Measurements from ENCODE around the gene RBM14.
"Not testable (repeated sequence)": the region's sequence is repeated elsewhere in the genome, so short reads cannot be mapped to it uniquely, and the experiment has no call there.

Gene RBM14, protein sequence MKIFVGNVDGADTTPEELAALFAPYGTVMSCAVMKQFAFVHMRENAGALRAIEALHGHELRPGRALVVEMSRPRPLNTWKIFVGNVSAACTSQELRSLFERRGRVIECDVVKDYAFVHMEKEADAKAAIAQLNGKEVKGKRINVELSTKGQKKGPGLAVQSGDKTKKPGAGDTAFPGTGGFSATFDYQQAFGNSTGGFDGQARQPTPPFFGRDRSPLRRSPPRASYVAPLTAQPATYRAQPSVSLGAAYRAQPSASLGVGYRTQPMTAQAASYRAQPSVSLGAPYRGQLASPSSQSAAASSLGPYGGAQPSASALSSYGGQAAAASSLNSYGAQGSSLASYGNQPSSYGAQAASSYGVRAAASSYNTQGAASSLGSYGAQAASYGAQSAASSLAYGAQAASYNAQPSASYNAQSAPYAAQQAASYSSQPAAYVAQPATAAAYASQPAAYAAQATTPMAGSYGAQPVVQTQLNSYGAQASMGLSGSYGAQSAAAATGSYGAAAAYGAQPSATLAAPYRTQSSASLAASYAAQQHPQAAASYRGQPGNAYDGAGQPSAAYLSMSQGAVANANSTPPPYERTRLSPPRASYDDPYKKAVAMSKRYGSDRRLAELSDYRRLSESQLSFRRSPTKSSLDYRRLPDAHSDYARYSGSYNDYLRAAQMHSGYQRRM

DNA sequence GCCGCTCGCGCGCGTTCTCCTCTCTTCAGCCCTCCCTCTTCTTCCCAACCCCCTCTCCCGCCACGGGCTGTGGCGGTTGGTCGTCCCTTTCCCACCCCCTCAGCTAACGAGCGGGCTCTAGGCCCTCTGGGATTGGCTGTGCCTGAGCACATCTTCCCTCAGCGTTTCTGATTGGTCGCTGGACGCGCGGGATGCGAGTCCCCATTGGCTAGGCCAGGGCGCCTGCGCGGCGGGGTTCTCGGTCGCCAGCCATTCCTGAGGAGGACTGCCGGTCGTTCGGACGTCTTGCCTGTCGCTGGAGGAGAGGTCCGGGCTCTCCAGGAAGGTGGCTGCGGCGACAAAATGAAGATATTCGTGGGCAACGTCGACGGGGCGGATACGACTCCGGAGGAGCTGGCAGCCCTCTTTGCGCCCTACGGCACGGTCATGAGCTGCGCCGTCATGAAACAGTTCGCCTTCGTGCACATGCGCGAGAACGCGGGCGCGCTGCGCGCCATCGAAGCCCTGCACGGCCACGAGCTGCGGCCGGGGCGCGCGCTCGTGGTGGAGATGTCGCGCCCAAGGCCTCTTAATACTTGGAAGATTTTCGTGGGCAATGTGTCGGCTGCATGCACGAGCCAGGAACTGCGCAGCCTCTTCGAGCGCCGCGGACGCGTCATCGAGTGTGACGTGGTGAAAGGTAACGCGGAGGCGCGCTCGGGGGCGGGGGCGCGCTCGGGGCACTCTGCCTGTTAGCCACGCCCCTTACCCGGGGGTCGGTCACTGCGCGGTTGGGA is at the start of gene RBM14:
TSS of gene RBM14 (plus strand) at position 252 of the 776 bp plus-strand sequence. CDS start at position 343, 91 bp downstream.
- peak; percentile 99 for DNase-seq (ENCODE audit: low spot score)

DNA sequence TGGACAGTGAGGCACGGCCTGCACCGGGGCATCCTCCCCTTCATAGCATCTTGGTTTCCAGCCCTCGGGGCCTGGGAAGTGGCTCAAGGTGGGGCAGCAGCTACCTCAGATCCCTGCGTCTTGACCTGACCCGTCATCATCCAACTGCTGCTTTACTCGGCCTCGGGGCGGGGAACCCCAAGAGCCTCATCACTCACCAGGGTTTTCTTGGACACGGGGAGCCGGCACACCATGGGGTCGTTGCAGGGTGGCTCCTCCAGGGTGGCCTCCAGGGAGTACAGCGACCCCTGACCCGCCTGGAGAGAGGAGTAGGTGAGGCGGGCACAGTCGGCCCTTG is 48.7 kb upstream of the RBM14 start:
- no peak for DNase-seq (ENCODE audit: low spot score)

DNA sequence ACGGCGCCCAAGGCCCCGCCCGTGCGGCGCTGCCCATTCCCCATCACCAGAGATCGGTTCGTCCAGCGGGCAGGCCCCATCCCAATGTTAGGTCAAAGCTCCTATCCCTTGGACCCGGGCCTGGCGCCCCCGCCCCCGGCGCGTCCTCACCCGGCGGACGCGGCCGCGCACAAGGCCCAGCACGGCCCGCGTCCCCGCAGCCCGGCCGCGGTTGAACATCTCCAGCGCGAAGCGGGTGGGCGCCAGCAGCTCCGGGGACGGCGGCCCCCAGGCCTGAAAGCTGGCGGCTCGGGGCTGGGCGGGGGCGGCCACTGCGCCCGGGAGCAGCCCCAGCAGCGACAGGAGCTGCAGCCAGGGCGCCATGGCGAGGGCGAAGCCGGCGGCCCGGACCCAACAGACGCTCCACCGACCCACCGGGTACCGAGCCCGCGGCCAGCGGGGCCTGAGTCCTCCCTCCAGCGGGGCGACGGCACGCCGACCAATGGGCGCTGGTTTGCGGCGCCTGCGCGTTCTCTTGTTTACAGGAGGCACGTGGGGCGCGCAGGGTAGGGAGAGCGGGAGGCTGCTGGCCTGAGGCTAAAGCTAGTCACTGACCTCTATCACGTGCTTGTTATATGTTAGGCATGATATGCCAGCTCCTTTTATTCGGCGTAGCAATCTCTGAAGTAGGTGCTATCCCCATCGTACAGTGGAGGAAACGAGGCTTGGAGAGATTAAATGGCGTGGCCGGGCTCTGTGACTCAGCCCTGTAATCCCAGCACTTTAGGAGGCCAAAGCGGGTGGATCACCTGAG is 48.1 kb upstream of the RBM14 start, which contains the start of gene CTSF:
TSS of gene CTSF (minus strand) at position 483 of the 793 bp plus-strand sequence. CDS start at position 363, 120 bp downstream.
- DNase-seq (ENCODE audit: low spot score): peak; percentile 90

DNA sequence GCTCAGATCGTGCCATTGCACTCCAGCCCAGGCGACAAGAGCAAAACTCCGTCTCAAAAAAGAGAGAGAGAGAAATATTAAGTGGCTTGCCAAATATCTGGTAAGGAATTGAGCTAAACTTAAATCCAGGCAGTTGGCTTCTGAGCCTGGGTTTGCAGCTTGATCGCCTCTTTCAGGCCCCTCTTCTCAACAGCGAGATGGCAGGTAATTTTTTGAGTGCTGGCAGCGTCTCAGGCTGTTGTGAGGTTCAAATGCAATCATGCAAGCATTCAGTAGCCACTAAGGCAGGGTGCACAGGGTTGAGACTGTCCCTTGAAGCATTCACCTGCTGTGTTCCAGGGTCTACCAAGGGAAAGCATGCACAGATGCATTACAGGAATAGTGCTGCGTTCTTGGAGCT is 47.4 kb upstream of the RBM14 start:
- no peak for DNase-seq (ENCODE audit: low spot score)

DNA sequence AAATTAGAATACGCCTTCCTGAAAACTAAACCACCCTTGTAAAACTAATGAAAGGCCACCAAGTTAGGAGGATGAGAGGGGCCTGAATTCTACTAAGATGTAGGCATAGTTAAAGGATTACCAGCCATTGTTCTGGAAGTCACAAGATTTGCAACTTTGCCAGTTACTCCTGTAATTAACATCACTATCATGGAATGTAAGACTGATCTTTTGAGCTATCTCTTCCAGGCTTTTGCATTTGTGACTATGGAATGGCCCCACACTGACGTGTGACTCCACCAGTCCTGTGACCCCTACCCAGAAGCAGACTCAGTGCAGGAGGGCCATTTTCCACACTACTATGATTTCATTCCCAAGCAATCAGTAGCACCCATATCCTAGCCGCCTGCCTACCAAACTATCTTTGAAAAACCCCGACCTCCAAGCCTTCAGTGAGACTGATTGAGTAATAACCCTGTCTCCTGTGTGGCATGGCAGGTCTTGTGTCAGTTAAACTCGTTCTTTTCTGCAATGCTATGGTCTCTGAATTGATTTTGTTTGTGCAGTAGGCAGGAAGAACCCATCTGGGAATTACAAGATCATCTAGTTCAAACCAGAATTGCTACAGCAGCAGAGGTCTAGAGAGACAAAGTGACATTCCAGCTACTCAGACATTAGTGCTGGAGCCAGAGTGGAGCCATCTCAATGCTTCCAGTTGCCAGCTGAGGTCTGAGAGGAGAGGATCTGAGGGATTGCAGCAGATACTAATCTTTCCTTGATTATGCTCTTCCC is 46.2 kb upstream of the RBM14 start:
- DNase-seq (ENCODE audit: low spot score): no peak

DNA sequence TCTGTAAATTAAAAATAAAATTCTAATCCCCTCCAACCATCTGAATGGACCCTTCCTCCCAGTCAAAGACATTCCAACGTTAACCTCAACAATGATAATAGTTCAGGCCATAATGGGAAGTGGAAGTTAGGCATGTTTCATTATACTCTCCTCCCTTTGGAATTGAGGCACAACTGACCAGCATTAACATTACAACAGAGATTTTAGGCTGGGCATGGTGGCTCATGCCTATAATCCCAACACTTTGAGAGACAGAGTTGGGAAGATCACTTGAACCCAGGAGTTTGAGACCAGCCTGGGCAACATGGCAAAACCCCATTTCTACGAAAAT is 45.6 kb upstream of the RBM14 start:
- no peak for DNase-seq (ENCODE audit: low spot score)

DNA sequence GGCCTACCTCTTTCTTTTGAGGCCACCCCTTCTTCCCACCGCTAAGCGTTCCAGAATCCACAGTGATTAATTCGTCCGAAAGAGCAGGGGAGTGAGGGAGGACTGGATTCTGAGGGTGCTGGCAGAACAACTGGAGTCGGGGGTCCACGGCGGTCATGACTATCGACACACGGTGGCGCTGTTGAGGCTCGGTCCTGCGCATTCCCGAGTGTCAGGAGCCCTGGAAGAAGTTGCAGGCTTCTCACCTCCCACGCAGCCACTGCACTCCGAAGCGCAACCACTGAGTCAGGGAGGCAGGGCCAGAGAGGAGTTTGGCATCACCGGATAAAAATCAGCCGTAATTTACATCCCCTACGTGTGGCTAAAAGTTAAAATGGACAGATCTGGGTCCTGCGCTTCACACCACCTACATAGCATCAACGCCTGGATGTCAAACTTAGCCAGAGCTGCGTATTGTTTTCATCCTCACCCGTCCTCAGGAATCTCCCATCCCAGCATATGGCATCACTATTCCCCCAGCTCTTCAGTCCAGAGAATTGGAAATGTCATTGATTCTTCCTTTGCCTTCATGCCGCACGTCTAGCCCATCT is 37.3 kb upstream of the RBM14 start:
- DNase-seq (ENCODE audit: low spot score): peak; percentile 42

DNA sequence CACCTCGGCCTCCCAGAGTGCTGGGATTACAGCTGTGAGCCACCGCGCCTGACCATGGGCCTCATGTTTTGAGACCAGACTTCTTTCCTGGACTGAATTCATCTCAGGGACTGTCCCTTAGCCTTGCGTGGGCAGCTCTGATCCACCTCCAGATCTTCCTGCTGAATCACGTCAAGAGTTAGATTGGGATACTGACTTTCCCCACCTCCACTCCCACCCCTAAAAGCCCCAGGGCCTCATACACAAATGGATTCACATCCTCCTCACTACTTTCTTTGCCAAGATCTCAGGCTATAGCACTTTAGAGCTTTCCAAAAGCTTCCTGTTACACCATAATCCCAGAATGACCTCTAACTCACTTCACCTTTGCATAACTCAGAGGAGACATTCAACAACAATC is 35.6 kb upstream of the RBM14 start:
- DNase-seq (ENCODE audit: low spot score): no peak

DNA sequence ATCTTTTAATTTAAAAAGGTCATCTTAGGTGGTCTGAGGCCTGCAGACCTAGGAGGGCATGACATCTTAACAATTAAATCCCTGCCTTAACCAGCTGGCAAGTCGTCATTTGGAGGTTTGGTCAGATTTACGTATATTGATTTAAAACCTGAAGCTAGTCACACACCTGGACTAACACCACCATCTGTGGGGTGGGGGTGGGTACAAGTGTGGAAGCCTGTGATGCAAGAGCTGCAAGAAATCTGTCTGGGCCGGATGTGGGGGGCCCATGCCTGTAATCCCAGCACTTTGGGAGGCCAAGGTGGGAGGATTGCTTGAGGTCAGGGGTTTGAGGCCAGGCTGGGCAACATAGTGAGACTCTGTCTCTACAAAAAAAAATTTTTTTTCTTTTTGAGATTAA is 35.2 kb upstream of the RBM14 start:
- DNase-seq (ENCODE audit: low spot score): no peak

DNA sequence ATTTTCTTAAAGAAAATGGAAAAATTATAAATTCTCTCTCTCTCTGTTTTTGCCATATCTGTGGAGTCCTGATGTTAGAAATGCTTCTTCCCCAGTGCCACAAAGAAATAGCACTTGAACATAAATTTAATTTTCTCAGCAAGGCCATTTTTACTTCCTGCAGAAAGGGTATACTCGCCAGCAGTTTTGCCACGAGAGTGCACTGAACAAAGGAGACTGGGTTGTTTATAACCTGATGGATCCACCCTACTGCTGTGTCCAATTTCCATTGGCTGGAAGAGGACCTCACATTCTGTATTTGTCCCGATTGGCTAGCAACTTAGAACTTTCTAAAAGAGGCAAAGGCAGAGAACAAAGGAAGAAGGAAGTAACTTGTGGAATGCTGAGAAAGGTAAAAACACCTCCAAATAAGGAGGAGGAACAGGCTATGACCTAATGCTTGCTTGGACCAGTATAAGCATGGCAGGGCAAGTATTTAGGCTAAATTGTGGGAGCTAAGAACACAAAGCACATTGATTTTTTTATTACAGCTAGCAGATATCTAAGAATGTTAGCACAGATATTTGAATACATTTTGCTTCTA is 33.8 kb upstream of the RBM14 start:
- not testable (repeated sequence) for DNase-seq (ENCODE audit: low spot score)

DNA sequence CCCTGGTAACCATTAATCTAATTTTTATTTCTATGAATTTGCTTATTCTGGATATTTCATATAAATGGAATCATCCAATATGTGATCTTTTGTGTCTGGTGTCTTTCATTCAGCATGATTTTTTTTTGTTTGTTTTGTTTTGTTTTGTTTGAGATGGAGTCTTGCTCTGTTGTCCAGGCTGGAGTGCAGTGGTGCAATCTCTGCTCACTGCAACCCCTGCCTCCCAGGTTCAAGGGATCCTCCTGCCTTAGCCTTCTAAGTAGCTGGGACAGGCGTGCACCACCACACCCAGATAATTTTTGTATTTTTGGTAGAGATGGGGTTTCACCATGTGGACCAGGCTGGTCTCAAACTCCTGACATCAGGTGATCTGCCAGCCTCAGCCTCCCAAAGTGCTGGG is 31.0 kb upstream of the RBM14 start:
- DNase-seq (ENCODE audit: low spot score): not testable (repeated sequence)

DNA sequence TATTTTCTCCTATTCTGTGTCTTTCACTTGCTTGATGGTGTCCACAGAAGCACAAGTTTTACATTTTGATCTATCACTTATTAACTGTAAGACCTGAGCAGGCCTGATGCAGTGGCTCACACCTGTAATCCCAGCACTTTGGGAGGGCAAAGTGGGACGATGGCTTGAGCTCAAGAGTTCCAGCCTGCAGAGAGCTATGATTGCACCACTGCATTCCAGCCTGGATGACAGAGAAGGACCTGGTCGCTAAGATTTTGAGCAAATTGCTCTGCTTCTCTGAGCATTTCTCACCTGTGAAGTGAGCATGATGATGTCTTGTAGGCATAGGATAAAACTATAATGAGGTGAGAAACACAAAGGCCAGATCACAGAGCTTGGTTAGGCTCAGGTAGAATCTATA is 30.3 kb upstream of the RBM14 start:
- no peak for DNase-seq (ENCODE audit: low spot score)

DNA sequence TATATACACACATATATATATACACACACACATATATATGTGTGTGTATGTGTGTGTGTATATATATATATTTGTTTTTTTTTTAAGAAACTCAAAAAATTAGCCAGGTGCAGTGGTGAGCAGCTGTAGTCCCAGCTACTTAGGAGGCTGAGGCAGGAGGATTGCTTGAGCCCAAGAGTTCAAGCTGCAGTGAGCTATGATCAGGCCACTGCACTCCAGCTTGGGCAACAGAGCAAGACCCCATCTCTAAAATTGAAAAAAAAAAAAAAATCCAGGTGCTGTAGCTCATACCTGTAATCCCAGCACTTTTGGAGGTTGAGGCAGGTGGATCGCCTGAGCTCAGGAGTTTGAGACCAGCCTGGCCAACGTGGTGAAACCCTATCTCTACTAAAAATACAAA is 27.1 kb upstream of the RBM14 start:
- DNase-seq (ENCODE audit: low spot score): not testable (repeated sequence)

DNA sequence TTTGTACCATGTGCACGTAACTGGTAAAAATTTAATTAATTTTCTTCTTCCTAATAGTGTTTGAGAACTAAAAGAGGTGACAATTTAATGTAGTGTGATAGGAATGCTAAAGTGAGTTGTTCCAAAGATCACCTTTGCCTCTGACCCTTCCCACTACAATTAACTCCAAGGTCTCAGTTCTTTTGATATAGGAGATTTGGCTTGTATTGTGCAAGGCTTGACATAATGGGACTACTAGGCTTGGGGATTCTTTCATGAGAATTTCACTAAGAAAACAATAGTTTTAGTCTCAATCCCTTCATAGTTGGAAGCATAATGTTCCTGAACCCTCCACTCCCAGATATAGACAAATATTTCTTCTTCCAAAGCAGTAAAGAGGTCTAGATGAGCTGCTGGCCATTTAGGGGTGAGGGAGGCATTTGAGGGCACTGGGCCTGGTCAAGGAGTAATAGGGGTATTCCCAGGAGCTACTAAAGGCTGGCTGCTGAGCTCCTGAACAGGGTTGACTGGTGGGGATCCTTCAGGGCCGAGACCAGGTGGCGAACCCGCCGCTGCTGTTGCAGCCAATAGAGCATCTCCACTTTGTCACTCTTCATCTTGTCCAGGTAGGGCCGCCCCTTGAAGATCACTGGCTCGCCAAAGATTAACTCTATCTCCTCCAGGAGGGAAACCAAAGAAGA is 26.3 kb upstream of the RBM14 start:
- no peak for DNase-seq (ENCODE audit: low spot score)

DNA sequence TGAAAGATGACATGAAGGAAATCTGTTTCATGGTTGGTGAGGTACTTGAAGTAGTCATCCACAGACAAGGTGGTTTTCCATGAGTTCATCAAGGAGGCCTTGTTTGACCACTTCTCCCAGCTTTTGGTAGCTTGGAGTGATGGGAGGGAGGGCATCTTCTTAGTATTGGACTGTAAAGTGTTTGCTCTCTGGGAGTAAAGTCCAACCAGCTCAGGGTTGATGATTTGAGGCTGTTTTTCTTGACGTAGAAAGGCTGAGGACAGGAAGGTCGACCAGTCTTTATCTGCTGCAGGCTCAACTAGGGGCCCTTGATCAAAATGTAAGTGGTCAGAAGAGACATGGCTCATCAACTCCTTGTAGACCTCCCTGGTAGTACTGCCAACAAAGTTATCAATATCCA is 25.3 kb upstream of the RBM14 start:
- DNase-seq (ENCODE audit: low spot score): no peak

DNA sequence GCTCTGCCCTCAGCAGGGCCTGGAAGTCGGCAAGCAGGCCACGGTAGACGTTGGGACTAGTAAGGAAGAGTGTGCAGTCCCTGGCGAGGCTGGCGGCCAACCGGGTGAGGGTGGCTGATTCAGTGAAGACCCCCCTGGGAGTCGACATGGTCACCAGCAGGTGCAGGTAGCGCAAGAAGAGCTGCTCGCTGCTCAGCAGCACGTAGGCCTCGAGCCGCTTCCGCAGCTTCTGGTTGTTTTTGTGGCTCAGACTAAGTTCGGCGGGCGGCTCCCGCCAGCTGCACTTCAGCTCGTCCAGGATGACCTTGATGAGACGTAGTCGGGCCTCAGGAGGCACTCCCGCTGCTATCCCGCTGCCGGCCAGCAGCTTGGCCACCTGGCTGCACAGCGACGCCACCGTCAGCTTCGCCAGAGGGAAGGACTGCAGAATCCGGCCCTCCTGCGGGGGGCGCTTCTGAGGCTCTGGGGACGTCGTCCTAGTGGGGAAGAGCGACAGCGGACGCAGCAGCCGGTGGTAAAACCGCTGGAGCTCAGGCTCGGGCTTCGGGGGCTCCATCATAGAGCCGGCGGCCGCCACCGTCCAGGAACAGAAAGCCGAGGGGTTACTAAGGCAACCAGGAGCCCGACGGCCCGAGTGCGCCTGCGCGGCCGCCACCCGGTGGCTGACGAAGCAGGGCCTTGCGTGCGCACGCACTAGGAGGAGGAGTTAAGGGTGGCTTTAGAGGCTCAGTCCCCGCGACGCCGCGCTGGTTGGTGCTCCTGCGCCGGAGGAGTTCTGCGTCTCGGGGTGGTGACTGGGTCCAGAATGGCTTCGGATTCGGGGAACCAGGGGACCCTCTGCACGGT is 23.8 kb upstream of the RBM14 start, which contains the start of the genes CCDC87 and CCS:
TSS of gene CCDC87 (minus strand) at position 607 of the 846 bp plus-strand sequence. CDS start at position 559, 48 bp downstream.
TSS of gene CCS (plus strand) at position 729 of the 846 bp plus-strand sequence. CDS start at position 806, 77 bp downstream.
- DNase-seq (ENCODE audit: low spot score): peak; percentile 93

DNA sequence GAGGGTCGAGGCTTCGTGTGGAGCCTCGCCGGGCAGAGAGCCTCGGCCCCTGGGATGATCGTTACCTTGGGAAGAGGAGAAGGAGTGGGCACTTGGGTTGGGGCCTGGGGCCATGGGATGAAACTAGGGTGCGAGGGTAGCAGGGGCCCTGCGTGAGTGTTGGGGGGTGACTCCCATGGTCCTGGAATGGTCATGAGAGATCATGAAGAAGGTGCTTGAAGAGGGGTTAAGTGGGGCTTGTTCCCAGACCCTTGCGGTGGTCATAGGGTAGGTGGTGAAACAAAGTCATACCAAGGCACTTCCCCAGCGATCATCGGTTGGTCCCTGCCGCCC is 23.2 kb upstream of the RBM14 start:
- no peak for DNase-seq (ENCODE audit: low spot score)

DNA sequence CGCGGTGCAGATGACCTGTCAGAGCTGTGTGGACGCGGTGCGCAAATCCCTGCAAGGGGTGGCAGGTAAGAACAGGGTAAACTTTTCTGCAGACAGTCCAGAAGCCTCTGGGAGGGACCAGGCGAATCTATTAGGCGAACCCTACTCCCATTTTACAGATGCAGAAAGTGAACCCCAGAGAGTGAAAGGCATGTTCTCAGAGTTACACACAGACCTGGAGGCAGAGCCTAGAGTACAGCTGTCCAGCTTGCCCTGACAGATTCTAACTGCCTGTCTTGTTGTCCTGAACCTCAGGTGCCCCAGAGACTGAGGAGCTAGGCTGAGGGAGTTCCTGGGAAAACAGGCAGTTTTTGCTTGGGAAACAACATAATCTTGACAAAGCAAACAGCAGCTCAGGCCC is 22.8 kb upstream of the RBM14 start:
- DNase-seq (ENCODE audit: low spot score): no peak

Data from putamen (tissue), 1 donor.